Fibroblast of skin of scalp (primary cell): Measurements from ENCODE around the gene NMRK2.
A peak's percentile ranks its signal among the peaks of the same experiment; 100 is the strongest.

Experiments
- DNase-seq: peaks from one replicate; pipeline ENCODE4 v3.0.0-alpha.2; 2013

NMRK2 gene

GRCh38 chr19:3981736-3982681 is 49.1 kb downstream of the NMRK2 start:
- no peak for DNase-seq

GRCh38 chr19:3982701-3983541 is 50.1 kb downstream of the NMRK2 start:
- DNase-seq, result peak; percentile 55

- DNase-seq, result no peak
Measured at GRCh38 chr19:3983542-3983914, 50.7 kb downstream of the NMRK2 start.

GRCh38 chr19:3983936-3984583 is 51.2 kb downstream of the NMRK2 start:
- peak; percentile 55 for DNase-seq

GRCh38 chr19:3984584-3984907 is 51.7 kb downstream of the NMRK2 start:
- DNase-seq, result no peak

- DNase-seq, result peak; percentile 93
Measured at GRCh38 chr19:3984908-3985642, 52.2 kb downstream of the NMRK2 start, which contains the start of gene EEF2. EEF2 (minus strand) TSS chr19:3985463; CDS start chr19:3985380, 83 bp downstream.

- no peak for DNase-seq
Measured at GRCh38 chr19:3985643-3986259, 52.9 kb downstream of the NMRK2 start.

- peak; percentile 82 for DNase-seq
Measured at GRCh38 chr19:3986260-3987041, 53.6 kb downstream of the NMRK2 start.

- DNase-seq, result peak; percentile 83
Measured at GRCh38 chr19:3987619-3988371, 54.9 kb downstream of the NMRK2 start.

- no peak for DNase-seq
Measured at GRCh38 chr19:3990815-3991117, 57.9 kb downstream of the NMRK2 start.
